Spleen (tissue), 7 donors: Measurements from ENCODE around the gene CAMK2G.
"Not testable (repeated sequence)": the region's sequence is repeated elsewhere in the genome, so short reads cannot be mapped to it uniquely, and the experiment has no call there.

Experiments used
- POLR2A ChIP-seq, 3 donors: fragments of 450-650 bp; IDR thresholded peaks; one replicate each; pipeline ENCODE4 v1.5.1; 2017; ENCODE audit warnings: antibody characterized with exemption in 3 of 3, mild to moderate bottlenecking in 1 of 3
- TF ChIP-seq, protein P1 (sequence below), 11 experiments: fragments of 200-600 bp in 7 of 11; fragments of 450-650 bp in 4 of 11; sonication (generic) in 4 of 11; IDR thresholded peaks in 8 of 11; conservative IDR thresholded peaks in 3 of 11; 1 replicate in 7 of 11; 2 replicates in 4 of 11; pipeline versions ENCODE4 v1.4.0 to v1.8.0; 2016 to 2021; ENCODE audit warnings: antibody characterized with exemption in 11 of 11, inconsistent platforms in 4 of 11, mild to moderate bottlenecking in 1 of 11
- donor health status: DM: no; HTN: no; CAD: no; lungs with moderate emphysema.
- donor health status: DM: no; HTN: no; CAD: no.
- donor health status: DM: no; HTN: no; CAD: no.

DNA sequence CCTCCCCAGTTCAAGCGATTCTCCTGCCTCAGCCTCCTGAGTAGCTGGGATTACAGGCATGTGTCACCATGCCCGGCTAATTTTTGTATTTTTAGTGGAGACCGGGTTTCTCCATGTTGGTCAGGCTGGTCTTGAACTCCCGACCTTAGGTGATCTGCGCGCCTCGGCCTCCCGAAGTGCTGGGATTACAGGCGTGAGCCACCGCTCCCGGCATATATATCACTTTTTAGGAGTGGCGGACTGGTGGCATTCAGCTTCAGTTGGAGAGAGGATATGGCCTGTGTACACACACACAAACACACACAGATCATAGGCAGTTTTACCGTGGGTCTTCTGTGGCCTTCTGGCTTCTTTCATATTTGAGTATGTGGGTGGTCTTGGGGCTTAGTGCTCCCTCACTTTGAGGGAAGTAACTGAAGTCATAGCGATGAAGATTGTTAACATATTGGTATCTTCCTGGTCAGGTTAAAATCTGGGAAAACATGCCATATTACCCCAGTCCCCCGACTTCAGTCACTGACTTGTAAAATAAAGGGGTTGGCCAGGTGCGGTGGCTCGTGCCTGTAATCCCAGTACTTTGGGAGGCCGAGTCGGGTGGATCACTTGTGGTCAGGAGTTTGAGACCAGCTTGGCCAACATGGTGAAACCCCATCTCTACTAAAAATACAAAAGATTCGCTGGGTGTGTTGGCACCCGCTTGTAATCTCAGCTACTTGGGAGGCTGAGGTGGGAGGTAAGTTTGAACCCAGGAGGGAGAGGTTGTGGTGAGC is 87.1 kb downstream of the CAMK2G start:
- TF ChIP-seq, protein P1, sequence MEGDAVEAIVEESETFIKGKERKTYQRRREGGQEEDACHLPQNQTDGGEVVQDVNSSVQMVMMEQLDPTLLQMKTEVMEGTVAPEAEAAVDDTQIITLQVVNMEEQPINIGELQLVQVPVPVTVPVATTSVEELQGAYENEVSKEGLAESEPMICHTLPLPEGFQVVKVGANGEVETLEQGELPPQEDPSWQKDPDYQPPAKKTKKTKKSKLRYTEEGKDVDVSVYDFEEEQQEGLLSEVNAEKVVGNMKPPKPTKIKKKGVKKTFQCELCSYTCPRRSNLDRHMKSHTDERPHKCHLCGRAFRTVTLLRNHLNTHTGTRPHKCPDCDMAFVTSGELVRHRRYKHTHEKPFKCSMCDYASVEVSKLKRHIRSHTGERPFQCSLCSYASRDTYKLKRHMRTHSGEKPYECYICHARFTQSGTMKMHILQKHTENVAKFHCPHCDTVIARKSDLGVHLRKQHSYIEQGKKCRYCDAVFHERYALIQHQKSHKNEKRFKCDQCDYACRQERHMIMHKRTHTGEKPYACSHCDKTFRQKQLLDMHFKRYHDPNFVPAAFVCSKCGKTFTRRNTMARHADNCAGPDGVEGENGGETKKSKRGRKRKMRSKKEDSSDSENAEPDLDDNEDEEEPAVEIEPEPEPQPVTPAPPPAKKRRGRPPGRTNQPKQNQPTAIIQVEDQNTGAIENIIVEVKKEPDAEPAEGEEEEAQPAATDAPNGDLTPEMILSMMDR (IDR thresholded peaks at IDR 0.05 in 8 of 11, conservative IDR thresholded peaks at IDR 0.05 in 3 of 11): not testable (repeated sequence)
- TF ChIP-seq POLR2A (IDR thresholded peaks at IDR 0.05): not testable (repeated sequence)
